ENCODE measurements around the gene FARP1.

Gene FARP1

DNA sequence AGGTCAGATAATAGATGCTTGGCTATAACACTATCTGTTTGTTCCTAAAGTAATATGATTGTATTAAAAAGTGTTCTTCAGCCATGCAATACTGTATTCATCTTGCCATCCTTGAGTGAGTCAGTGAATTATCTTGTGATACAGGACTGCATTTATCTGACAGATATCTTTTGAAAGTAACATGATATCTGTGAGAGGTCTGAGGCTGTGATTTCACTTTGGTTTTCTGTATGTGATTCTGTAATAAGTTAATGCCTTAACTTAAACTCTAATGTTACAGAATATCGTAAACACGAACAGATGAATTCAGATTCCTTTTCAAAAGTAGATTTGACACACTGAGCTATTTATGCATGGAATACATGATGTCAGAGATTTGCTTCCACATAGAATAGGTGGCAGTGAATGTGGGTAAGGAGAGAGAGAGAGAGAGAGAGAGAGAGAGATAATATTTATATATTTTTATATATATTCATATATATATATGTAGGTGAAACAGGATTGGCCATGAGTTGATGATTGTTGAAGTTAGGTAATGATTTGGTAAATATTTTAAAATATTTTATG is 132.1 kb downstream of the FARP1 start:
- Histone ChIP-seq H3K36me3 (ENCODE audit: low read depth) (no peaks in the 10 kb centered on the region), H3K27me3 (ENCODE audit: insufficient read depth, poor library complexity, severe bottlenecking) (no peaks in the 10 kb centered on the region), H3K9me3 (ENCODE audit: severe bottlenecking) (no peaks in the 10 kb centered on the region), H3K4me3 (ENCODE audit: severe bottlenecking) (no peak overlapping the region), H3K27ac (ENCODE audit: poor library complexity, severe bottlenecking) (no peak overlapping the region), H3K4me1 (ENCODE audit: insufficient read depth, poor library complexity, severe bottlenecking) (no peaks in the 10 kb centered on the region)
- TF ChIP-seq CTCF (IDR thresholded peaks at IDR 0.05; ENCODE audit: poor library complexity, severe bottlenecking) = no peak
- no peak for DNase-seq (ENCODE audit: low spot score)
- ATAC-seq (ENCODE audit: low read depth) = 0 out of 3 replicates have a peak, but pooled peaks have one; percentile 40

GRCh38 chr13:98275681-98276171 is 132.8 kb downstream of the FARP1 start:
- H3K9me3 ChIP-seq (ENCODE audit: severe bottlenecking) = no peaks in the 10 kb centered on the region
- no peak overlapping the region for H3K27ac ChIP-seq (ENCODE audit: poor library complexity, severe bottlenecking)
- ATAC-seq (ENCODE audit: low read depth) (no peak), DNase-seq (ENCODE audit: low spot score) (no peak)
- H3K36me3 ChIP-seq (ENCODE audit: low read depth) = no peaks in the 10 kb centered on the region
- no peaks in the 10 kb centered on the region for H3K4me1 ChIP-seq (ENCODE audit: insufficient read depth, poor library complexity, severe bottlenecking)
- no peak for TF ChIP-seq CTCF (IDR thresholded peaks at IDR 0.05; ENCODE audit: poor library complexity, severe bottlenecking)
- H3K4me3 ChIP-seq (ENCODE audit: severe bottlenecking) = no peak overlapping the region
- H3K27me3 ChIP-seq (ENCODE audit: insufficient read depth, poor library complexity, severe bottlenecking) = no peaks in the 10 kb centered on the region

DNA sequence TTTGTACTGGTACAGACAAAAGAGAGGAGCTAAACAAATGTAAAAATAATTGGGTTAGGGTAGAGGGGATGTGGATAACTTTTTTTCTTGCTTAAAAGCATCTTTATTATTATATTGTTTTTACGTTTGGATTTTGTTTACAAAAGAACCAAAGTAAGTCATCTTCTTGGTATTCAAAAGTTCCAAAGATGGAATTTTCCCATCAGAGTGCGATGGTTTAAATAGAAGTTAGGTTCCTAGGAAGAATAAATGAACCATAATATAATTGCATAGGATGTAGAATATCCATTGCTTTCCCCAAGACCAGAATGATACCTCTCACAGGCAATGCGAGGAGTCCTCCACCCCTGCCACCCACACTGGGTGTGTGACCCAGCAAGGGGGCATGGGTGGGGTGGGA is 133.6 kb downstream of the FARP1 start:
- no peak for DNase-seq (ENCODE audit: low spot score)
- Histone ChIP-seq H3K9me3 (ENCODE audit: severe bottlenecking) (no peaks in the 10 kb centered on the region), H3K4me1 (ENCODE audit: insufficient read depth, poor library complexity, severe bottlenecking) (no peaks in the 10 kb centered on the region), H3K36me3 (ENCODE audit: low read depth) (no peaks in the 10 kb centered on the region), H3K27me3 (ENCODE audit: insufficient read depth, poor library complexity, severe bottlenecking) (no peaks in the 10 kb centered on the region), H3K27ac (ENCODE audit: poor library complexity, severe bottlenecking) (no peak overlapping the region), H3K4me3 (ENCODE audit: severe bottlenecking) (no peak overlapping the region)
- no peak for TF ChIP-seq CTCF (IDR thresholded peaks at IDR 0.05; ENCODE audit: poor library complexity, severe bottlenecking)
- no peak for ATAC-seq (ENCODE audit: low read depth)

GRCh38 chr13:98278068-98278724 is 135.3 kb downstream of the FARP1 start:
- Histone ChIP-seq H3K27me3 (ENCODE audit: insufficient read depth, poor library complexity, severe bottlenecking) (no peaks in the 10 kb centered on the region), H3K36me3 (ENCODE audit: low read depth) (no peaks in the 10 kb centered on the region), H3K27ac (ENCODE audit: poor library complexity, severe bottlenecking) (no peak overlapping the region), H3K4me1 (ENCODE audit: insufficient read depth, poor library complexity, severe bottlenecking) (no peaks in the 10 kb centered on the region), H3K4me3 (ENCODE audit: severe bottlenecking) (no peak overlapping the region), H3K9me3 (ENCODE audit: severe bottlenecking) (no peaks in the 10 kb centered on the region)
- TF ChIP-seq CTCF (IDR thresholded peaks at IDR 0.05; ENCODE audit: poor library complexity, severe bottlenecking) = no peak
- ATAC-seq (ENCODE audit: low read depth) = no peak
- DNase-seq (ENCODE audit: low spot score) = no peak

Data from RWPE2 (cell line).